HG03097 (cell line): ENCODE results near the gene PRPF19.

Experiments used
- ATAC-seq: cut with Tn5 transposase; IDR thresholded peaks from one replicate; pipeline ENCODE4 v1.9.1; 2021; ENCODE audit not compliant: unreplicated experiment, low FRiP score

The PRPF19 gene

GRCh38 chr11:60876168-60876485, 30.3 kb downstream of the PRPF19 start:
- ATAC-seq = no peak

- no peak for ATAC-seq
These were observed 30.8 kb downstream of the PRPF19 start for GRCh38 chr11:60875366-60876167.

- no peak for ATAC-seq
These were observed 31.7 kb downstream of the PRPF19 start for GRCh38 chr11:60874421-60875365.

- no peak for ATAC-seq
These were observed 32.9 kb downstream of the PRPF19 start for GRCh38 chr11:60873533-60873932.

GRCh38 chr11:60872961-60873524, 33.3 kb downstream of the PRPF19 start:
- ATAC-seq = no peak

GRCh38 chr11:60872124-60872960, 34.0 kb downstream of the PRPF19 start:
- no peak for ATAC-seq

- ATAC-seq = no peak
These were observed 34.9 kb downstream of the PRPF19 start for GRCh38 chr11:60871378-60872061.

GRCh38 chr11:60870733-60871377, 35.5 kb downstream of the PRPF19 start:
- ATAC-seq = no peak

- no peak for ATAC-seq
These were observed 36.1 kb downstream of the PRPF19 start for GRCh38 chr11:60870276-60870675.

- ATAC-seq = no peak
These were observed 36.9 kb downstream of the PRPF19 start for GRCh38 chr11:60869451-60869825.

- ATAC-seq = no peak
These were observed 37.5 kb downstream of the PRPF19 start for GRCh38 chr11:60868682-60869450.

- no peak for ATAC-seq
These were observed 38.3 kb downstream of the PRPF19 start for GRCh38 chr11:60867871-60868681.

GRCh38 chr11:60866911-60867870, 39.2 kb downstream of the PRPF19 start, which contains the start of gene ZP1:
ZP1 (plus strand) TSS chr11:60867542; CDS start chr11:60867562, 20 bp downstream.
- ATAC-seq = no peak

GRCh38 chr11:60864856-60865513, 41.4 kb downstream of the PRPF19 start:
- ATAC-seq = no peak

- no peak for ATAC-seq
These were observed 42.5 kb downstream of the PRPF19 start for GRCh38 chr11:60863550-60864521.
